SK-N-SH (cell line): ENCODE data around the gene HSPA6. TPM values are rescaled to one million over a fixed set of nuclear protein-coding genes. Genes with fewer than 3 reads are reported as not detected.

Experiments
- CTCF ChIA-PET: fragments of 300-600, 350-600 bp; formaldehyde crosslinking; extraction: SDS; loops from one replicate; lab custom pipeline; 2021; lab: Yijun Ruan, JAX
- POLR2A ChIA-PET: fragments of 350-600 bp; sonication (Branson Sonifier 250); formaldehyde crosslinking; extraction: SDS; loops from one replicate; lab custom pipeline; 2020; ENCODE audit warnings: antibody characterized with exemption, inconsistent platforms; lab: Yijun Ruan, JAX
- DNase-seq: peaks from one replicate; pipeline ENCODE4 v3.0.0; 2012
- H2AFZ ChIP-seq: fragments of 200-600 bp; sonication (generic); 2 replicates; pipeline ENCODE4 v1.8.1; 2016; ENCODE audit warnings: antibody characterized with exemption, mild to moderate bottlenecking, low read depth
- H3F3A ChIP-seq: fragments of 200-600 bp; sonication (generic); replicated peaks from 2 replicates; pipeline ENCODE3; 2016; ENCODE audit warnings: antibody characterized with exemption, mild to moderate bottlenecking; ENCODE audit not compliant: insufficient read depth
- H3K27ac ChIP-seq, 2 experiments: fragments of 200-500 bp in 1 of 2; fragments of 200-600 bp in 1 of 2; sonication (Bioruptor generic) in 1 of 2; sonication (generic), shearing (Covaris generic) in 1 of 2; 2 replicates each; pipeline versions ENCODE4 v1.5.1 to v1.6.1; 2014 to 2016; ENCODE audit warnings: low read depth in 2 of 2, inconsistent platforms in 1 of 2, low read length in 1 of 2, mild to moderate bottlenecking in 1 of 2, mixed read lengths in 1 of 2
- H3K27me3 ChIP-seq: fragments of 200-600 bp; sonication (generic), shearing (Covaris generic); 2 replicates; pipeline ENCODE4 v1.6.1; 2016; ENCODE audit warnings: mixed run types; ENCODE audit not compliant: insufficient read depth
- H3K36me3 ChIP-seq, 2 experiments: fragments of 200-500 bp in 1 of 2; fragments of 200-600 bp in 1 of 2; sonication (Bioruptor generic) in 1 of 2; sonication (generic) in 1 of 2; replicated peaks in 1 of 2; 2 replicates each; pipeline versions ENCODE3 to v1.5.1; 2014 to 2016; ENCODE audit warnings: low read length in 1 of 2, mild to moderate bottlenecking in 1 of 2; ENCODE audit not compliant: insufficient read depth in 2 of 2, control insufficient read depth in 1 of 2
- H3K4me1 ChIP-seq, 2 experiments: fragments of 200-500 bp in 1 of 2; fragments of 200-600 bp in 1 of 2; sonication (Bioruptor generic) in 1 of 2; sonication (generic), shearing (Covaris generic) in 1 of 2; 2 replicates each; pipeline versions ENCODE4 v1.5.1 to v1.6.1; 2014 to 2016; ENCODE audit warnings: low read depth in 1 of 2, low read length in 1 of 2, mixed run types in 1 of 2; ENCODE audit not compliant: insufficient read depth in 2 of 2, control insufficient read depth in 1 of 2
- H3K4me2 ChIP-seq: fragments of 200-600 bp; sonication (generic), shearing (Covaris generic); 2 replicates; pipeline ENCODE4 v1.6.1; 2017; ENCODE audit warnings: mixed run types
- H3K4me3 ChIP-seq, 2 experiments: fragments of 200-500 bp in 1 of 2; fragments of 200-600 bp in 1 of 2; sonication (Bioruptor generic) in 1 of 2; sonication (generic), shearing (Covaris generic) in 1 of 2; 2 replicates each; pipeline versions ENCODE4 v1.5.1 to v1.8.1; 2014 to 2016; ENCODE audit warnings: low read depth in 2 of 2, inconsistent platforms in 1 of 2, low read length in 1 of 2, mild to moderate bottlenecking in 1 of 2, mixed read lengths in 1 of 2, moderate library complexity in 1 of 2
- H3K79me2 ChIP-seq: fragments of 200-600 bp; sonication (generic); 2 replicates; pipeline ENCODE4 v1.8.1; 2017; ENCODE audit warnings: mild to moderate bottlenecking; ENCODE audit not compliant: insufficient read depth
- H3K9ac ChIP-seq: fragments of 200-600 bp; sonication (generic); 2 replicates; pipeline ENCODE4 v1.6.1; 2017; ENCODE audit warnings: mixed run types
- H3K9me2 ChIP-seq: fragments of 200-600 bp; sonication (generic); 2 replicates; pipeline ENCODE4 v1.6.1; 2017; ENCODE audit warnings: mixed run types
- H3K9me3 ChIP-seq: fragments of 200-600 bp; sonication (generic); 2 replicates; pipeline ENCODE4 v1.6.1; 2017; ENCODE audit warnings: mixed run types, mild to moderate bottlenecking, moderate library complexity
- H4K20me1 ChIP-seq: fragments of 200-600 bp; sonication (generic); 2 replicates; pipeline ENCODE4 v1.6.1; 2017; ENCODE audit warnings: mild to moderate bottlenecking, mixed run types; ENCODE audit not compliant: insufficient read depth
- CHD2 ChIP-seq: fragments of 150-350 bp; IDR thresholded peaks from 2 replicates; pipeline ENCODE4 v1.6.1; 2018; ENCODE audit warnings: low read length; ENCODE audit not compliant: partially characterized antibody
- EP300 ChIP-seq, 2 experiments: IDR thresholded peaks; 2 replicates each; pipeline versions ENCODE4 v1.4.0 to v1.6.1; 2012; ENCODE audit warnings: borderline replicate concordance in 1 of 2, low read depth in 1 of 2, low read length in 1 of 2
- EZH2phosphoT487 ChIP-seq: fragments of 200-600 bp; sonication (generic); IDR thresholded peaks from 2 replicates; pipeline ENCODE4 v1.6.1; 2017; ENCODE audit warnings: low read depth, mixed run types, mild to moderate bottlenecking, antibody characterized with exemption, moderate library complexity, borderline replicate concordance
- FOSL2 ChIP-seq: IDR thresholded peaks from 2 replicates; pipeline ENCODE4 v1.4.0; 2012; ENCODE audit warnings: low read depth, mild to moderate bottlenecking, moderate library complexity, borderline replicate concordance
- FOXM1 ChIP-seq: IDR thresholded peaks from 2 replicates; pipeline ENCODE4 v1.4.0; 2012; ENCODE audit warnings: low read depth, mild to moderate bottlenecking
- JUND ChIP-seq: IDR thresholded peaks from 2 replicates; pipeline ENCODE4 v1.4.0; 2012
- MXI1 ChIP-seq: IDR thresholded peaks from 2 replicates; pipeline ENCODE4 v1.6.1; 2012; ENCODE audit warnings: mild to moderate bottlenecking, low read depth, low read length, improper control_type of control experiment
- POLR2AphosphoS5 ChIP-seq: IDR thresholded peaks from 2 replicates; pipeline ENCODE4 v1.6.1; 2012; ENCODE audit warnings: low read depth, low read length
- RCOR1 ChIP-seq: fragments of 150-350 bp; IDR thresholded peaks from 2 replicates; pipeline ENCODE4 v1.6.1; 2017; ENCODE audit warnings: antibody characterized with exemption, low read length
- RXRA ChIP-seq: IDR thresholded peaks from 2 replicates; pipeline ENCODE4 v1.4.0; 2012; ENCODE audit warnings: low read depth, mild to moderate bottlenecking, borderline replicate concordance
- TCF12 ChIP-seq: IDR thresholded peaks from 2 replicates; pipeline ENCODE4 v1.4.0; 2012
- WGBS: methylation state at CpG from one replicate; pipeline ENCODE4 v1.1.6; 2017; ENCODE audit warnings: low lambda C conversion rate; 5-methylcytosine and 5-hydroxymethylcytosine counted together
- polyA plus RNA-seq, 3 experiments: library from polyadenylated mRNA; depleted of rRNA; stranded (reverse); fragments of >200 nt; gene quantifications; 2 replicates each; pipeline ENCODE4 v1.2.3, GENCODE V29; 2012
- TF ChIP-seq, protein P1 (sequence below): IDR thresholded peaks from 2 replicates; pipeline ENCODE4 v1.4.0; 2012; ENCODE audit warnings: low read depth
- TF ChIP-seq, protein P2 (sequence below): fragments of 150-350 bp; IDR thresholded peaks from 2 replicates; pipeline ENCODE4 v1.6.1; 2016; ENCODE audit warnings: mild to moderate bottlenecking, low read depth, low read length

Gene HSPA6
- polyA plus RNA-seq, 1 of the 3 experiments (the other 2 are of a cell fraction), result 0.07 TPM

DNA sequence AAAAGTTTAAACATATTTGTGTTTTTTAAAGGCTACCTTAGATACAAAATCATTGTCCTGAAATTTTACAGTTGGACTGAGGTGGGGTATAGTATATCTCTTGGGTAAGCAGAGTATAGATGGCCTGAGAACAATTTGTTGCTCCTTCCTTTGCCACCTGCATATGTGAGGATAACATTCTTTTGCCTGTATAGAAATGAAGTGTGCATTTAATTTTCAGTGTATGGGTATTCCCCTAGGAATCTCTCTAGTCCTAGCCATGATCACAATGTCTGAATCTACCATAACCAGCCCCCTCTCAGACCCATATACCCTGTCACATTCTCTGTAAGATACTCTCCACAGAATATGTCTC, 21.0 kb upstream of the HSPA6 start:
- no peak for DNase-seq
- Histone ChIP-seq H4K20me1 (no peaks in the 10 kb centered on the region), H3K9me3 (no peaks in the 10 kb centered on the region), H3F3A (no peaks in the 10 kb centered on the region), H3K27me3 (peaks cover 15% of the 10 kb centered on the region), H3K9me2 (no peaks in the 10 kb centered on the region), H3K9ac (no peak overlapping the region), H3K36me3 (no peaks in the 10 kb centered on the region), H3K79me2 (no peaks in the 10 kb centered on the region), H2AFZ (no peak overlapping the region), H3K27ac (no peak overlapping the region), H3K4me1 (no peaks in the 10 kb centered on the region)
- ChIA-PET POLR2A (no interaction called here), CTCF (no interaction called here)
- no peak for TF ChIP-seq FOSL2
- no peak for TF ChIP-seq RCOR1
- TF ChIP-seq, protein P1, sequence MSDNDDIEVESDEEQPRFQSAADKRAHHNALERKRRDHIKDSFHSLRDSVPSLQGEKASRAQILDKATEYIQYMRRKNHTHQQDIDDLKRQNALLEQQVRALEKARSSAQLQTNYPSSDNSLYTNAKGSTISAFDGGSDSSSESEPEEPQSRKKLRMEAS, result no peak
- no peak for TF ChIP-seq RXRA
- TF ChIP-seq POLR2AphosphoS5, result no peak
- TF ChIP-seq, protein P2, sequence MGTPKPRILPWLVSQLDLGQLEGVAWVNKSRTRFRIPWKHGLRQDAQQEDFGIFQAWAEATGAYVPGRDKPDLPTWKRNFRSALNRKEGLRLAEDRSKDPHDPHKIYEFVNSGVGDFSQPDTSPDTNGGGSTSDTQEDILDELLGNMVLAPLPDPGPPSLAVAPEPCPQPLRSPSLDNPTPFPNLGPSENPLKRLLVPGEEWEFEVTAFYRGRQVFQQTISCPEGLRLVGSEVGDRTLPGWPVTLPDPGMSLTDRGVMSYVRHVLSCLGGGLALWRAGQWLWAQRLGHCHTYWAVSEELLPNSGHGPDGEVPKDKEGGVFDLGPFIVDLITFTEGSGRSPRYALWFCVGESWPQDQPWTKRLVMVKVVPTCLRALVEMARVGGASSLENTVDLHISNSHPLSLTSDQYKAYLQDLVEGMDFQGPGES, result no peak
- TF ChIP-seq, all 33 proteins: peak for 0
- H3K4me2 ChIP-seq, result no peak overlapping the region
- no peak overlapping the region for H3K4me3 ChIP-seq

DNA sequence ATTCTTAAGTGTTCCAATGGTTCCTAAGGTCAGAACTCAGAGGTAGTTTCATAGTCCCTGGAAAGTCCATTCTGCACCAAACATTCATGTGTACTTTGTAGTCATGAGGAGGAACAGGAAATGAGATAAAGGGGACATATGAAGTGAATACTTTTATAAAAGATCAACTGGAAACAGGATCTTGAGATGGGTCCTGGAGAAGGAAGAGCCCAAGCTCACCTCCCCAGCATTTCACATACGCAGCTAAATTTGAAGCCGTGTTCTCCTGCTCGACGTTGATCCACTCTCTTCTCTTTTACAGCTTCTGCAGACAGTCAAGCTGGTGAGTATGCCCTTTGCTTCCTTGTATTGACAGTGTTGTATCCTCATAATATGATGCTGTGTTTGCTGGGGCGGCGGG, 18.7 kb upstream of the HSPA6 start:
- Histone ChIP-seq H3K79me2 (no peaks in the 10 kb centered on the region), H3F3A (no peaks in the 10 kb centered on the region), H3K4me3 (no peak overlapping the region), H3K36me3 (no peaks in the 10 kb centered on the region), H3K9me2 (no peaks in the 10 kb centered on the region), H3K4me2 (no peak overlapping the region), H2AFZ (no peak overlapping the region), H3K9ac (no peak overlapping the region), H3K27me3 (no peaks in the 10 kb centered on the region; the same call in 1 of the 2 replicates), H3K4me1 (no peaks in the 10 kb centered on the region), H3K27ac (no peak overlapping the region), H4K20me1 (no peaks in the 10 kb centered on the region), H3K9me3 (no peaks in the 10 kb centered on the region)
- 13% methylated on average over 6 of the region's 6 CpGs for WGBS
- no peak for DNase-seq
- POLR2A ChIA-PET, result no interaction called here
- CTCF ChIA-PET, result interaction anchor here (1.1 to 1.2 kb wide), 2 partner anchors 21 to 26 kb away, joined by 3 read pairs; no protein-coding TSS in a partner anchor
- TF ChIP-seq TCF12 (no peak), JUND (no peak), FOSL2 (no peak), MXI1 (no peak), CHD2 (no peak), EP300 (IDR thresholded peaks at IDR 0.05; ENCODE audit: borderline replicate concordance in 1 of 2, low read depth in 1 of 2, low read length in 1 of 2) (no peak), RXRA (no peak), POLR2AphosphoS5 (no peak), FOXM1 (no peak), EZH2phosphoT487 (no peak)
- TF ChIP-seq, protein P2, result no peak
